GM21786 (cell line): Measurements from ENCODE around the gene SDK2.

Experiments used
- ATAC-seq: cut with Tn5 transposase; IDR thresholded peaks from one replicate; pipeline ENCODE4 v1.9.1; 2021; ENCODE audit not compliant: unreplicated experiment

The SDK2 gene

DNA sequence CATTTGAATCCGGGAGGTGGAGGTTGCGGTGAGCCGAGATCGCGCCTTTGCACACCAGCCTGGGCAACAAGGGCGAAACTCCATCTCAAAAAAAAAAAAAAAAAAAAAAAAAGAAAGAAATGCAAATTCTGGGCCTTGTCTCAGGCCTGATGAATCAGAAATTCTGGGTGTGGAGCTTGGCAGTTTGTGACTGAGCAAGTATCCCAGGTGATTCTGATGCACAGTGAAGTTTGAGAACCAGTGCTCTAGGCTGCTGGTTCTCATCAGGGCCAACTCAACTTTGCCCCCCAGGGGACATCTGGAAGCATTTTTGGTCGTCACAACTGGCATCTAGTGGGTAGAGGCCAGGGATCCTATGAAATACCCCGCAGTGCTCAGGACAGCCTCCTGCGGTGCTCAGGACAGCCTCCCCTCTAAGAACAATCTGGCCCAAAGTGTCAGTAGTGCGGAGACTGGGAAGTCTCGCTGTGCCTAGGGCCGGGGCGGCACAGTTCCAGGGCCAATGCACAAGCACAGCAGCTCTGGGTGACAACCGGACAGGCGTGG is 55.9 kb downstream of the SDK2 start:
- no peak for ATAC-seq

- no peak for ATAC-seq
Measured at GRCh38 chr17:73586921-73587602, 57.2 kb downstream of the SDK2 start.

- no peak for ATAC-seq
Measured at GRCh38 chr17:73586275-73586832, 57.9 kb downstream of the SDK2 start.

DNA sequence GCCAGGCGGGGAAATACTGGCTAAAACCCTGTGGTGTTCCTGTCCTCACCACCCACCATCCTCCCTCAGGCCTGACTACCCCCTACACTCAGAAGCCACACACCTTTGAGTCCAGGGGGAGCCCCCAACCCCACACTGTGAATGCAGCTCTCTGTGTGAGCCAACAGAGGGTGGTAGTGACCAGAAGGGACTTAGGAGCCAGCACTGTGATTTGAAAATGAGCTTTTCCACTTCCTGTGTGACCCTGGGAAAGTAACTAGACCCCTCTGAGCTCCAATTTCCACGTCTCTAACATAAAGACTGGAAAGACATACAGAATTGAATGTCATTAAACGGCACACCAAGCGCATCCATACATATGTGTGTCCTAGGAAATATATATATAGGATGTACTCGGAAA is 58.7 kb downstream of the SDK2 start:
- no peak for ATAC-seq

- ATAC-seq: no peak
Measured at GRCh38 chr17:73584987-73585386, 59.3 kb downstream of the SDK2 start.

DNA sequence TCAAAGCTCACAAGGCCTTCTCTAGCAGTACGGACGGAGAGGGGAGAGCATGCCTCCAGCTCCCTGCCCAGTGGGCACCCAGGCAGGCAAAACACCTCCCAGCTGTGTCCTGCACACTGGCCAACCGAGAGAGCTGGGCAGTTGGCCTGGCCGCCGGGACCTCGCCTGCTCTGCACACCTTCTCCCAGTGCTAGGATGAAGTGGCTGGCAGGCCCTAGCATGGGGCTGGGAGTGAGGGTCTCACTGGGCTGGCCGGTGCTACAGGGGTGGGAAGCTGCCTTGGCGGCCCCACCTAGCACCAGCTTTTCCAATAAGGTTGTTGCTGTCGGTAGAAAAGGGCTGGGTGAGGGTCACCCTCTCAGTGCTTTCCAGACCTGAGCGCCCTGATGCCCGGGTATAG is 60.2 kb downstream of the SDK2 start:
- no peak for ATAC-seq

- no peak for ATAC-seq
Measured at GRCh38 chr17:73582821-73583220, 61.4 kb downstream of the SDK2 start.

DNA sequence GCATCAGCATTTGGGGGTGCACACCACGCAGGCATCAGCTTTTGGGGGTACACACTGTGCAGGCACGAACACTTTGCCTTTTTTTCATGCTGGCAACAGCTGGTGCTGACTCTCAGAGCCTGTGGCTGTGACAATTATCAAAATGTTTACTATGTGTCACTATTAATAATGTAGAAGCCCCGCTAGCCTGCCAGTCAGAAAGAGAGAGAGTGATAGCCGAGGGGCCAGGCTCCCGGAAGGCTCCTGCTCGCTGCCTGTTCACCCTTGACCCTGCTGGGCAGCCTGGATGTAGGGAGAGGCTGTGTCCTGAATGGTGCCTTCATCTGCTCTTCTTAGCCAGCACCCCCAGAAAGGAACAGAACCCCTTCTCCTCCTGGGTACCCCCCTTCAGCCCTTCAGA is 61.9 kb downstream of the SDK2 start:
- no peak for ATAC-seq

DNA sequence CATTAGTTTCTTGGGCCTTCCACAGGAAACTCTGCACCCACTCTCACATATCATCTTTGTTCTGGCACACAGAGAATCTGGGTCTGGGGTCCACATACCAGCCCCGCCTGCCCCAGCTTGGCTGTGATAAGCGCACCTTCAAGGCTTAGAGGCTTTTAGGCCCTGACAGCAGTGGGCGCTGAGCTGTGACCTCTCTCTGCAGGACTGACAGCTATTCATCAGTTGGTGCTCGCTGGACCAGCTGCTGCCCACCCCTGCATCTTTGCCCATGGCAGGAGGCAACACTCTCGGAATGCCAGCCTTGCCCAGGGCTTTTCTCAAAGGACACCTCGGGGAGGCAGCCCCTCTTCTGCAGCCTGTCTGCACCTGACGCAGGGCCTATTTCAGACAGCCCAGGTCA is 62.9 kb downstream of the SDK2 start:
- no peak for ATAC-seq

DNA sequence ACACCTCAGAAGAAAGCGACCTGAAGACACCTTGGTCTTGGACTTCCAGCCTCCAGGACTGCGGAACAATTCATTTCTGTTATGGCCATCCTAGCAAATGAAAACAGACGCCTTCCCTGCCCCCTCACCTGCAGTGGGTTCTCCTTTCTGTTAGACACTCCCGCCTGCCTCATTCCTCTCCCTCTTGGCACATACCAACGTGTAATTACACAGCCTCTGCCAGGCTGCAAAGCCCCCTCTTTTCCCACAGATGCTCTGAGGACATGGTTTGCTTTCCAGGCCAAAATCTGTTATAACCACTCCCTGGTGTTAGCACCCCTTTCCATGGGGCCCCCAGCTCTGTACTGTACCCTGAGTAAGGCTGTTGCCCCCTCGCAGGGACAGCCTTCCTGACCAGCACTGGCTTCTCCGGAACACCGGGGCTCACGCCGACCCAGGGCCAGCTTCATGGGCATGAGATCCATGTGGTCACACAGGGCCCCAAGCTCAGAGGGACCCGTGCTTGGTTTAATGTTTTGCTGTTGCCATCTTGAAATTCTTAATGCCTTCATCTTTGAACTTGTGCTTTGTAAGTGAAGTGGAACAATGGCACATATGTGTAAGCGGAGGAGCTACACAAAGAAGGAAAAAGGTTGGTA is 64.1 kb downstream of the SDK2 start:
- ATAC-seq: no peak

DNA sequence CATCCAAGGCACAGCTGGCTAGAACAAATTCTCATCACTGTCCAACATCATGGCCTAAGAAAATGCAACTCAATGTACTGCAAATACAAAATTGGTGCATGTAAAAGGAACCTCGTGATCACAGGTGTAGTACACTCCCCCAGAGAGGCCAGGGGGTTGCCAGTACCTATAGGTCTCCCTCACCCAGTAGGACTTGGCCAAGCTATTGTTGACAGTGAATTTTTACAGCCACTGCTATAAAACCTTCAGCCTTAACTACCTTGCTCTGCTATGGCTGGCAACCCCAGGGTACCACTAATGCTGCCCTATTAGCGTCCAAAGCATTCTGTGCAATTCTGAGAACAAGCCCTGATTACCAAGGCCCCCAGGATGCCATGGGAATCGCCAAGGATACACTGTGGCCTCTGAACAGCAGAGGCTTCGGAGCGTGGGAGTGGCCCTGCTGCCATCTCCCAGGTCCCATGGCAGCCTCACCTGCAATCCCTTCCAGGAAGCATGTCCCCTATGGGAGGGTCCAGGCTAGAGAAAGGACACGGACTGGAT is 67.6 kb downstream of the SDK2 start:
- ATAC-seq: no peak

GRCh38 chr17:73575470-73576221 is 68.6 kb downstream of the SDK2 start:
- no peak for ATAC-seq

DNA sequence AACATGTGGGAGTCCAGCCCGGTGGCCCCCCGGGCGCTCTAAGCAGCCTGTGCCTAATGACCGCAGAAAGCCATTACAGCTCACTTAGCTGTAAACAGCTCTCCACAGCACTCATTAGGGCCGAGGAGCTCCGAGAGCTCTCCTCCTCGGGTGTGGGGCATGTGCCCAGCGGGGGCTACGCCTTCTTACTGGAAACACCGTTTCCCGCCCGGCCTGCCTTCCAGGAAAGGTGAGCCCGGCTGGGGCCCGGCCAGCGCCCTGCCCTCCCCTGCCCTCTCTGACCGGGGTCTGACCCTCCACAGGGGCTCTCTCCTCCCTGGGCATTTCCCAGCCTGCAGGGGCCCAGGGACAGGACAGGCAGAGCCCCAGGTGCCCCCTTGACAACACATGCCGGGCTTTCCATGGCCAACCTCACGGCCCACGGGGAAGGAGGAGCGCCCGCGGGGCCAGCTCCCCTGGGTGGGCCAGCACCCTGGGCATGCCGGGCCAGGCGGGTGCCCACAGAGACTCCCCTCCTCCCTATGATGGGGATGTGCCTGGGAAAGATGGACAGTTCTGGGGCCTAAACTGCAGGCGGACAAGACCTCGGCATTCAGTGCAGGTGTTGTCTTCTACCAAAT is 72.6 kb downstream of the SDK2 start:
- no peak for ATAC-seq

GRCh38 chr17:73569762-73570319 is 74.4 kb downstream of the SDK2 start:
- no peak for ATAC-seq

- no peak for ATAC-seq
Measured at GRCh38 chr17:73568934-73569333, 75.3 kb downstream of the SDK2 start.

DNA sequence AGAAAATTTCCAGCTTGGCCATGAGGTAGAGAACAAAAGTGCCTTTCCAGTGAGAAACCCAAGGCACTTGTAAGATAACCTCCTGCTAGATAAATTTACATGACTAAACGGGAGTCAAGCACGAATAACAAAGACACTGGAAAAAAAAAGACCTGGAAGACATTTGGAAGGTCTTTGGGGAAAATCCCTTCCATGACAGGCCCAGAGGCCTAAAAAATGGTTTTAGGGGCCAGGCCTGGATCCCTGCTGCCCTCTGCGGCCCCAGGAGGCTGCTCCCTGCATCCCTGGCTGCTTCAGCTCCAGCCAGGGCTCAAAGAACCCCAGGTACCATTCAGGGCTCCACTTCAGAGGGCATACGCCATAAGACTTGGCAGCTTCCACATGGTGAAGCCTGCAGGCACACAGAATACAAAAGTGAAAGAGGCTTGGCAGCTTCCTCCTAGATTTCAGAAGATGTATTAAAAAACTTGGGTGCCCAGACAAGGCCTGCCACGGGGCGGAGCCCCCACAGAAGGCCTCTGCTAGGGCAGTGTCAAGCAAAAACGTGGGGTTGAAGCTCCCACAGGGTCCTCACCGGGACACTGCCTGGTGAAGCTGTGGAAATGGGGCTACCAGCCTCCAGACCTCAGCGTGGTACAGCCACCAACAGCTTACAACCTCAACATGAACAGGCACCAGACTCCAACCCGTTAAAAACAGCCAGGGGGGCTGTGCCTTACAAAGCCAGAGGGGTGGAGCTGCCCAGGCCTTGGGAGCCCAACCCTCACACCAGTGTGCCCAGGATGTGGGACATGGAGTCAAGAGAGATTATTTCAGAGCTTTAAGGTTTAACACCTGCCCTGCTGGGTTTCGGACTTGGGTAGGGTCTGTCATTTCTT is 77.1 kb downstream of the SDK2 start:
- no peak for ATAC-seq

DNA sequence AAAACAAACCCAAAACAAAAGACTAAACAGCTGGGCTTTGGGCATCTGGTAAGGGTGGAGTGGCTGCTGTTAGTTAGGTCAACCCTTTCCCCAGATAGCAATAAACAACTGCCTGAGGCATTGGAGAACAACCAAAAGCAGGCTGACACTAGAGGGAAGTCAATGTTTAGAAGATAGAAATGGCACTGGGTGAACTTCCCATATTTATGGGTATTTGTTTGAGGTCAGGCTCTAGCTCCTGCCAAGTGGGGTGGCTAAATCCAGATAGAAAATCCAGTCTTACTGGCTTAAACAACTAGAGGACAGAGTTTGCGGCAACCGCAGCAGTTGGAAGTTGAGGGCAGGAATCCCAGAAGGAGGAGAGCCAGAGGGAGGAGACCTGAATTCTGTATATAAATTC is 79.4 kb downstream of the SDK2 start:
- no peak for ATAC-seq

DNA sequence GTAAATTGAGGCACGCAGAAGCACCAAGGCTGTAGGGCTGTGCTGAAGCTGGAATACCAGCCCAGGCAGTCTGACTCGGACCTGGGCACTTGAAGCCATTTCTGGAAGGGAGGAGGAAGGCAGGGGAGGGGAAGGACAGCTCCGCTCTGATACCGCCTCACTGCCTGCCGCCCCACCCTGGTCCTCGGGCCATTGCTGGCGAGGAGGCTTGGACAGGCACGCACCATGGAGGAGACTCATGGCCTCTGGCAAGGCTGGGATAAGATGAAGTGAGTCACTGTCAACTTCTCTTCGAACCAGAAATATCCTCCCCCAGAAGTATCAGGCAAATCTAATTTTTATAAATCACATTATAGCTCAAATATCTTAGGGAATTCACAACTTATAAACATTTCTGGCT is 81.3 kb downstream of the SDK2 start:
- no peak for ATAC-seq

DNA sequence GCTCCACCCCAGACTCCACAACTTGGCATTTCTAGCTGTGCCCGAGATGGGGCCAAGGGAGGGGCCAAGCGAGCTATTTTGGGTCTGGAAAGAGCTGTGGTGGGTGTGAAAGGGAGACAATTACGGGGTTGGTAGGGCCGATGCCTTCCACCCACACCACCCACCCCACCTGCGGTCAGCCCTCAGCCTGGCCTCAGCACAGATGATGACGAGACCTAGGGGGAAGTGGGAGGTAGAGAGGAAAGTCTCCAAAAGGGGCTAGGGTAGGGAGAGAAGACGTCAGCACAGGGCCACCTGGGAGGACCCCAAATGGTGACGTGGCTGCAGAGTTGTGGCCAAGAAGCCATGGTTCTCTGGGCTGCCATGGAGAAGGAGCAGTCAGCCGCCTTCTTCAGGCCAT is 83.1 kb downstream of the SDK2 start:
- ATAC-seq: no peak

DNA sequence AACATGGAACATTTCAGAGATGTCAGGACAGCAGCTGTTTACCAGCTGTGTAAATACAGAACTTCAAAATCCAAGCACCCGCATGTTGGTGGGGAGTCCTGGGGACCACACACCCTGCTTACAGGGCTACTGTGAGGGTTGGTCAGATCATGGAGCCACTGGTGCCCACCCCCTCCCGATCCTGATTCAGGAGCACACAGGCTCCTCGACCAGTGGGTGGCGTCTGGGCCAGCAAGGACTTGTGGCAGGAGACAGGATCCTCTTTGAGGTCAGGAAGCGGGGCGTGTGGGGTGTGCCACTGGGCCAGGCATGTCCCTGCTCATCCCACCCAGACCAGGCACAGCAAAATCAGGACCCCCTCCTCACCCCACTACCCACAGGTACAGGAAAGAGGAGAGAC is 83.6 kb downstream of the SDK2 start:
- ATAC-seq: no peak
